Hindlimb muscle (tissue), 1 donor: ENCODE measurements around the gene CCDC88B. TPM values are rescaled to one million over a fixed set of nuclear protein-coding genes. Genes with fewer than 3 reads are reported as not detected.
A peak's percentile ranks its signal among the peaks of the same experiment; 100 is the strongest.
"Not testable (repeated sequence)": the region's sequence is repeated elsewhere in the genome, so short reads cannot be mapped to it uniquely, and the experiment has no call there.

Experiments
- DNase-seq: peaks from one replicate; pipeline ENCODE4 v3.0.0-alpha.2; 2013
- polyA plus RNA-seq: library from polyadenylated mRNA; unstranded; fragments of 120-200 nt; gene quantifications from one replicate; pipeline ENCODE4 v1.2.1, GENCODE V29; 2013; ENCODE audit not compliant: insufficient read length

The CCDC88B gene
- polyA plus RNA-seq, 1 donor, result 4.5 TPM

DNA sequence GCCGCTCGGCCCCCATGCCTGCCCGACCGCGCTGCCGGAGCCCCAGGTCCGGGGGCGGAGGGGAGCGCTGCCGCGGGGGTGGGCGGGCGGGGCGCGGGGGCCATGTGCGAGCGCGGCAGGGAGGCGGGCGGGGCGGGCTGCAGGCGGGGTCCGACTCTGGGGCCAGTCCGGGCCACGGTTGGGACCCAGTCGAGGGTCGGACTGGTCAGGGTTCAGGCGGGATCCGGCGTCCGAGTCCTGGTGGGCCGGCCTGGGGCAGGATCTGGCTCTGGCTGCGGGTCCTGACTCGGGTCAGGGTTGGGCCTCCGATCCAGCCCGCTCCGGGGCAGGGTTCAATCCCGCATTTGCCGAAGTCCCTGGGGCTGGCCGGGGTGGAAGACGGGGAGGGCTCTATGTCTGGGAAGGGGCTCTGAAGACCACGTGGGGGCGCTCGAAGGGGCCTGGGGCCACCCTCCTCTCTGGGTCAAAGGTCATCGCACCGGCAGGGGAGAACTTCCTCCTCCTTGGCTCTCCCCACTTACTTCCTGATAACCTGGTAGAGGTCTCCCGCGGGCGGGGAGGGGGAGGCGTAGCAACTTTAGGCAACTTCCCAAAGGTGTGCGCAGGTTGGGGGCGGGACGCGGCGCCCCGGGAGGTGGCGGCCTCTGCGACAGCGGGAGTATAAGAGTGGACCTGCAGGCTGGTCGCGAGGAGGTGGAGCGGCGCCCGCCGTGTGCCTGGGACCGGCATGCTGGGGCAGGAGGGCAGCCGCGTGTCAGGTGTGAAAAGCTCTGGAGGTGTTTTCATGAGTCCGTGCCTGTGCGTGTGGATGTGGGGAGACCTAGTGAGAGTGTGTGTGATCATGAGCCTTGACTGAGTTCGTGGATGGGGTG is 34.1 kb upstream of the CCDC88B start:
- no peak for DNase-seq

DNA sequence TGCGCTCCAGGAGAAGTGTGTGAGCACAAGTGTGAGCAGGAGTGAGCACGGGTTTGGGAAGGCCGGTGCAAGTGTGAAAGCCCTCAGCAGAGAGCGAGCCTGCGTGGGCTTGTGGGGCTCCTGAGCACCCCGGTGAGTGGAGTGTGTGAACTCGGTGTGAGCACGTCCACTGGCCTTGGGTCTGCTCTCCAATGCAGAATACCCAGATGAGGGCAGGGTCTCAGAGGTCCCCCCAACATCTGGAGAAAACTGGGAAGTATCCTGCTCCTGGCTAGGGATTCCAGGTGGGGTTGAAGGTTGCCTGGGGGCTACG is 33.5 kb upstream of the CCDC88B start:
- DNase-seq, result no peak

DNA sequence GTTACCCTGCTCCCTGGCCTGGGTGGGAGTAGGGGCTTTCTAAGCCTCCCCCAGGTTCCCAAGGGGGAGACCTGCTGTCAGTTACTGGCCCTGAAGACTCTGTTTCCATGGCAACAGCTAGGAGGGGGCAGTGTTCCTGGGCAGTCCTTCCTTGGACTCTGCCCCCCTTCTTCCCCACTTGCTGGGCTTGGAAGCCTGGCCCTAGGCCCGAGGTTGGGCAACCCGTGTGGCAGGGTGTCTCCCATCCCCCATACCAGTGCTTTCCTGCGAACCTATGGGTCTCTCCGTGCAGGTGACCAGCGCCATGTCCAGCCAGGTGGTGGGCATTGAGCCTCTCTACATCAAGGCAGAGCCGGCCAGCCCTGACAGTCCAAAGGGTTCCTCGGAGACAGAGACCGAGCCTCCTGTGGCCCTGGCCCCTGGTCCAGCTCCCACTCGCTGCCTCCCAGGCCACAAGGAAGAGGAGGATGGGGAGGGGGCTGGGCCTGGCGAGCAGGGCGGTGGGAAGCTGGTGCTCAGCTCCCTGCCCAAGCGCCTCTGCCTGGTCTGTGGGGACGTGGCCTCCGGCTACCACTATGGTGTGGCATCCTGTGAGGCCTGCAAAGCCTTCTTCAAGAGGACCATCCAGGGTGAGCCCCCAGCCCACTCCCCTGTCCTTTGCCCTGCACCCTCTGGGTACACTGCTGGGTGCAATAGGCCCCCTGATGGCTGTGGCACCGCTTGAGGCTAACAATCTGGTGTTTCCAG is 33.0 kb upstream of the CCDC88B start:
- no peak for DNase-seq

GRCh38 chr11:64307795-64308194 is 32.2 kb upstream of the CCDC88B start:
- not testable (repeated sequence) for DNase-seq

DNA sequence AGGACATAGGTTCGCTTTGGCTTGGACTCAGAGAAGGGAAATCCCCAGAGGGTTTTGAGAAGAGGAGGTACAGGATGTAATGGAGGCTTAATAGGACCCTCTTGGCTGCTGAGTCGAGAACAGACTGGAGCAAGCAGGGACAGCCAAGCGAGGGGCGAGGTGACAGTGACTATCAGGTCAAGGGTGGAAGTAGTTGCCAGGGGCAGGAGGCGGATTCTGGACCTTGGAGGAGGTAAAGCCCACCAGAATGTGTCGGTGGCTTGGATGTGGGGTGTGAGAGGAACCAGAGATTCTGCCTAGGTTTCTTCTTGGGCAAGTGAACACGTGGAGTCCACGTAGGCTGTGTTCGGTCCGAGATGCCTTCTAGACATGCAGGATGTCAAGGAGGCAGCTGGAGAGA is 27.1 kb upstream of the CCDC88B start:
- no peak for DNase-seq

GRCh38 chr11:64313491-64314145 is 26.4 kb upstream of the CCDC88B start:
- DNase-seq, result no peak

DNA sequence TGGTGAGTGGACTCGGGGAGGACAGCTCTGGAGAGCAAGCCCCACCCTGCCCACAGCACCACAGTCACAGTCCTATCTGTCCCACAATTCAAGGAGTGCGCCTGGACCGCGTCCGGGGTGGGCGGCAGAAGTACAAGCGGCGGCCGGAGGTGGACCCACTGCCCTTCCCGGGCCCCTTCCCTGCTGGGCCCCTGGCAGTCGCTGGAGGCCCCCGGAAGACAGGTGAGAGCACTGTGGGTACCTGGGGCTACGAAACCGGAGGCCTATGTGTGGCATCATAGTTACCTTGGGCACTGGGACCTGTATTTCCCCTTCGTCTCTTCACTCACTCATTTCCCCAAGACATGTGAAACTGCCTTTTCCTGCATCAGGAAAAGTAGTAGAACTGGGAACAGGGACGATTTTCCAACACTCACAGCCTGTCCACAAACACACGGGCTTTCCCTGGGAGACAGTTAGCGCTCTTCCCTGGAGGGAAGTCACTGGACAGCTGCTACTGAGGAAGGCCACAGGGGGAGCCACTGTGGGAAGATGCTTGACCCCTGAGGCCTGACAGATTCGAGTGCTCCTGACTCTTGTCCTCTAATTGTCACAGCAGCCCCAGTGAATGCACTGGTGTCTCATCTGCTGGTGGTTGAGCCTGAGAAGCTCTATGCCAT is 25.7 kb upstream of the CCDC88B start:
- no peak for DNase-seq

DNA sequence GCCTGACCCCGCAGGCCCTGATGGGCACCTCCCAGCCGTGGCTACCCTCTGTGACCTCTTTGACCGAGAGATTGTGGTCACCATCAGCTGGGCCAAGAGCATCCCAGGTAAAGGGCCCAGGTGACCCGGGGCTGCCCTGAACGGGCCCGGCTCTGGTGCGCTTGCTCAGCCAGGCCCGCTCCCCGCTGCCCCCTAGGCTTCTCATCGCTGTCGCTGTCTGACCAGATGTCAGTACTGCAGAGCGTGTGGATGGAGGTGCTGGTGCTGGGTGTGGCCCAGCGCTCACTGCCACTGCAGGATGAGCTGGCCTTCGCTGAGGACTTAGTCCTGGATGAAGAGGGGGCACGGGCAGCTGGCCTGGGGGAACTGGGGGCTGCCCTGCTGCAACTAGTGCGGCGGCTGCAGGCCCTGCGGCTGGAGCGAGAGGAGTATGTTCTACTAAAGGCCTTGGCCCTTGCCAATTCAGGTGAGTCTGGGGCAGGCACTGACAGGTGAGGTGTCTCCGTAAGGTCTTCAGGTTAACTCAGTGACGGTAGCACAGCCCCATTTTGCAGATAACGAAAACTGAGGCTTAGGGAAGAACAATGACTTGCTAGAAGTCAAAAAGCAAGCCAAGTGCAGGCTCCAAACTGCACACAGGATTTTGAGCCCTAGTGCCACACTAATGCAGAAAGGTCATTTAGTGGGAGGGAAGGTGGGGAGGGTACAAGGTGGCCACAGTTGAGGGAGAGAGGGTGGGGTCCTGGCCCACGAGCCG is 25.0 kb upstream of the CCDC88B start:
- DNase-seq, result no peak

DNA sequence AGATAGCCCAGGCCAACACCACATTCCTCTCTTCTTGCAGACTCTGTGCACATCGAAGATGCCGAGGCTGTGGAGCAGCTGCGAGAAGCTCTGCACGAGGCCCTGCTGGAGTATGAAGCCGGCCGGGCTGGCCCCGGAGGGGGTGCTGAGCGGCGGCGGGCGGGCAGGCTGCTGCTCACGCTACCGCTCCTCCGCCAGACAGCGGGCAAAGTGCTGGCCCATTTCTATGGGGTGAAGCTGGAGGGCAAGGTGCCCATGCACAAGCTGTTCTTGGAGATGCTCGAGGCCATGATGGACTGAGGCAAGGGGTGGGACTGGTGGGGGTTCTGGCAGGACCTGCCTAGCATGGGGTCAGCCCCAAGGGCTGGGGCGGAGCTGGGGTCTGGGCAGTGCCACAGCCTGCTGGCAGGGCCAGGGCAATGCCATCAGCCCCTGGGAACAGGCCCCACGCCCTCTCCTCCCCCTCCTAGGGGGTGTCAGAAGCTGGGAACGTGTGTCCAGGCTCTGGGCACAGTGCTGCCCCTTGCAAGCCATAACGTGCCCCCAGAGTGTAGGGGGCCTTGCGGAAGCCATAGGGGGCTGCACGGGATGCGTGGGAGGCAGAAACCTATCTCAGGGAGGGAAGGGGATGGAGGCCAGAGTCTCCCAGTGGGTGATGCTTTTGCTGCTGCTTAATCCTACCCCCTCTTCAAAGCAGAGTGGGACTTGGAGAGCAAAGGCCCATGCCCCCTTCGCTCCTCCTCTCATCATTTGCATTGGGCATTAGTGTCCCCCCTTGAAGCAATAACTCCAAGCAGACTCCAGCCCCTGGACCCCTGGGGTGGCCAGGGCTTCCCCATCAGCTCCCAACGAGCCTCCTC is 24.1 kb upstream of the CCDC88B start:
- DNase-seq, result not testable (repeated sequence)

DNA sequence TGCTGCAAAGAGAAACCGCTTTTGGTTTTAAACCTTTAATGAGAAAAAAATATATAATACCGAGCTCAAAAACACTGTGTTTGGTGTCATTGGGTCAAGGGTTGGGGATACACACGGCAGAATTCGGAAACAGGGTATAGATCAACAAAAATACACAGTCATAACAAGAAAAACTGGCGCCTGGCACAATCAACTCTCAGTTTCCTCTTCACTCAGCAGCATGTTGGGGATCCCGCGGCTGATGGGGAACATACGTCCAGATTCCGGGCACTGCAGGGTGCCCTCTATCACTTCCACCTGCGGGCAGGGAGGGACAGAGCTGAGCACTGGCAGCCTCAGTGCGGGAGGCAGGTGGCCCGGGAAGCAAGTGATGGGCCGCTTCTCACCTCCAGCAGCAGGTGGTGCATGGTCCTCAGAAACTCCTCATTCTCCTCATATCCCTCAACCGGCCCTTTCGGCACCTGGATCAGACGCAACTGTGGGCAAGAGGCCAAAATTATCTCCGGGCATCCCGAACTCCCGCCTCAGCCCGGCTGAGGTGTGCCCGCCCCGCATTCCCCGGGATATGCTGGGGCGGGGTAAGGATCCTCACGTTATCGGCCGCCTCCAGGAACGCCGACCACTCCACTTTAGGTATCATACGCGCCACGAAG is 23.2 kb upstream of the CCDC88B start:
- DNase-seq, result no peak

GRCh38 chr11:64317325-64317960 is 22.6 kb upstream of the CCDC88B start, which contains the start of gene TRMT112:
TSS of gene TRMT112 (minus strand) at chr11:64317559. CDS start at chr11:64317526, 33 bp downstream.
- peak; percentile 96 for DNase-seq

GRCh38 chr11:64317961-64318765 is 21.8 kb upstream of the CCDC88B start, which contains the start of gene PRDX5:
TSS of gene PRDX5 (plus strand) at chr11:64318121. CDS start at chr11:64318216, 95 bp downstream.
- DNase-seq, result peak; percentile 97

DNA sequence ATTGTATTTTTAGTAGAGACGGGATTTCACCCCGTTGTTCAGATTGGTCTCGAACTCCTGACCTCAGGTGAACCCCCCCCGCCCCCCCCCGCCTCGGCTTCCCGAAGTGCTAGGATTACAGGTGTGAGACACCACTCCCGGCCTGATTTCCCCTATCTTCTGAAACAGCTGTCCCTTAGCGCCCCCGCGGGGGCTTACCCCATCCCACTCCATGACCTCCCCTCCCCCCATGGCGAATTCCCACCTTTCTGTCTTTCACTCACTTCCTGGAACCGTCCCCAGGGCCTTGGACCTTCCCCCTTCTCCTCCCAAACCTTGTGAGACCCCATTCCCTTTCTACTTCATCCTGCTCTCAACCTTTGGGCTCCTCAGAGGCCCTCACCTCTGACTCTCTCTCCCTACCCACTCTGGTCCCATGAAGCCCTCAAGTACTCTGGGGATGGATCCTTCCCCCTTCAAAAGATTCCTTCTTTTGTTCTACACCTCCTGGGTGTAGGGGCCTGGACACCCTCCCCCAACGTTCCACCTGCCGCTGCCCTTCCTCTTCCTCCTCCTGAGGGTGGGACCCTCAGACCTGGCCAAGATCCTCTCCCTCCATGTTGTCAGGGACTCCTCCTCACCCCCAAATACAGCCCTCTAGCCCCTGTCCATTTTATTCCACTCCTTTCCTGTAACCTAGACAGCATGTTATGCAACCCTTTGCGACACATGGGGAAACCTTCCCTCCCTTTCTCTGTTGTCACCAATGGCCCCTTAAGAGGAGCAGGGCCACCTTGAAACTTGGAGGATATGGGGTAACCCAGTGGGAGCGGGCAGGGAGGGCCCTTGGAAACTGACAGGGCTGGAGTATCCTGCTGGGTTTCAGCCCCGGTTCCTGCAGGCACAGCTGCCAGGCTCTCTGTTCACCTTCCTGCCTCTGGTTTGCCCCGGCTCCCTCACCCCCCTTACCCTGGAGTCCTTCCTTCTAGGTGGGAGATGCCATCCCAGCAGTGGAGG is 20.9 kb upstream of the CCDC88B start:
- no peak for DNase-seq

DNA sequence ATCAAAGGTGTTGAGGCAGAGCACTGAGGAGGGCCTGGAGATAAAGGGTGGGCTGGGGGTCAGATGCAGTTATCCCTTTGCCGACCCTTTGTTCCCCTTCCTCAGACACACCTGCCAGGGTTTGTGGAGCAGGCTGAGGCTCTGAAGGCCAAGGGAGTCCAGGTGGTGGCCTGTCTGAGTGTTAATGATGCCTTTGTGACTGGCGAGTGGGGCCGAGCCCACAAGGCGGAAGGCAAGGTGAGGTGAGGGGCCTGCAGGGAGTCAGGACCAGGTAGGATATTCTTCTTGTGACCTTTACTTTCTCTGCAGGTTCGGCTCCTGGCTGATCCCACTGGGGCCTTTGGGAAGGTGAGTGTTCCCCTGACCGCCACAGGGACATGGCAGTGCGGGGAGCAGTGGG is 19.4 kb upstream of the CCDC88B start:
- DNase-seq, result no peak

DNA sequence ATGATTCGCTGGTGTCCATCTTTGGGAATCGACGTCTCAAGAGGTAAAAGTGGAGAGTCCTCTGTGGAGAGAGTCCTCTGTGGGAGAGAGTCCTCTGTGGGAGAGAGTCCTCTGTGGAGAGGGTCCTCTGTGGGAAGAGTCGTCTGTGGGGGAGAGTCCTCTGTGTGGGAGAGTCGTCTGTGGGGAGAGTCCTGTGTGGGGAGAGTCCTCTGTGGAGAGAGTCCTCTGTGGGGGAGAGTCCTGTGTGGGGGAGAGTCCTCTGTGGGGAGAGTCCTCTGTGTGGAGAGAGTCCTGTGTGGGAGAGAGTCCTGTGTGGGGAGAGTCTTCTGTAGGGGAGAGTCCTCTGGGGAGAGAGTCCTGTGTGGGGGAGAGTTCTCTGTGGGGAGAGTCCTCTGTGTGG is 19.0 kb upstream of the CCDC88B start:
- no peak for DNase-seq

DNA sequence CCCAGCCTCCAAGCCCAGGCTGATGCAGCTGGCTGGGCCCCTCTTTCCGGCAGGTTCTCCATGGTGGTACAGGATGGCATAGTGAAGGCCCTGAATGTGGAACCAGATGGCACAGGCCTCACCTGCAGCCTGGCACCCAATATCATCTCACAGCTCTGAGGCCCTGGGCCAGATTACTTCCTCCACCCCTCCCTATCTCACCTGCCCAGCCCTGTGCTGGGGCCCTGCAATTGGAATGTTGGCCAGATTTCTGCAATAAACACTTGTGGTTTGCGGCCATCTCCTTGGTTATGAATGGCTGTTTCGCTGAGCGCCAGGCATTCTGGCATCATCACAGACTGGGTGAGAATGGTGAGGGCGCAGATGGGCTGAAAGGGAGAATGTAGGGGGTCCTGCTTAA is 18.5 kb upstream of the CCDC88B start:
- DNase-seq, result no peak

DNA sequence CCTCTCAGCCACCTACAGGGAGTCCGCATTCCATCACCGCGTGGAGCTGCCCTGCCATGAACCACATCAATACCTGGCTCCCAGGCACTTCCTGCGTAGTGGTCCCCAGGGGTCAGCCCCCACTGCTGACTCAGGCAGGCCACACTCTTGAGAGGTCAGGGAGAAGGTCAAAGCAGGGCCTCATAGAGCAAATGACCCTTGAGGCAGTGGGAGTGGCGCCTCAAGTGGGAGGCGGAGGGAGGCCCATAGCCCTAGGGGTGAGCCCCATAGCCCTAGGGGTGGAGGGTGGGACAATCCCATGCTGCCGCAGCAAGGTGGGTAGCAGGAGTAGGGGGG is 17.1 kb upstream of the CCDC88B start:
- DNase-seq, result no peak

GRCh38 chr11:64323373-64323772 is 16.6 kb upstream of the CCDC88B start:
- no peak for DNase-seq
